Sciatic nerve (tissue), 2 donors: ENCODE data around the gene GTPBP1. TPM values are rescaled to one million over a fixed set of nuclear protein-coding genes. Genes with fewer than 3 reads are reported as not detected.

Experiments
- ATAC-seq: fragments of 200-7000 bp; cut with Tn5 transposase; one replicate; pipeline ENCODE4 v1.9.1; 2020; ENCODE audit warnings: mild to moderate bottlenecking, moderate library complexity
- DNase-seq: peaks from one replicate; pipeline ENCODE4 v3.0.0-alpha.2; 2020; ENCODE audit warnings: low spot score
- intact Hi-C: fragments of 100-400 bp; cut with DNase I; formaldehyde crosslinking; loops from one replicate; pipeline ENCODE4 v1.14.2; 2022
- total RNA-seq: library from RNA; stranded (reverse); fragmentation: NEBNext Ultra II Directional; extraction: Animal tissue kit (Norgen Biotek cat#: 25700); gene quantifications from one replicate; pipeline ENCODE4 v1.2.1, GENCODE V29; 2021
- donor health status: DM: no; HTN: no; CAD: no.
- donor health status: DM: no; HTN: no; CAD: no.

The GTPBP1 gene
- total RNA-seq, 1 donor from 2014 or later: 55.5 TPM

GRCh38 chr22:38735465-38736256 lies 29.9 kb downstream of the GTPBP1 start:
- intact Hi-C loops: no loop called here
- no peak for DNase-seq
- ATAC-seq: no peak

GRCh38 chr22:38736257-38736570 lies 30.5 kb downstream of the GTPBP1 start:
- ATAC-seq: no peak
- DNase-seq: no peak
- intact Hi-C loops: no loop called here

GRCh38 chr22:38737302-38738060 lies 31.7 kb downstream of the GTPBP1 start:
- intact Hi-C loops: no loop called here
- no peak for DNase-seq
- no peak for ATAC-seq

GRCh38 chr22:38738475-38739070 lies 32.8 kb downstream of the GTPBP1 start:
- DNase-seq (no peak), ATAC-seq (no peak)
- intact Hi-C loops: no loop called here

- no peak for DNase-seq
- no peak for ATAC-seq
- intact Hi-C loops: no loop called here
These were observed 33.7 kb downstream of the GTPBP1 start for GRCh38 chr22:38739300-38740055.

GRCh38 chr22:38740116-38740723 lies 34.5 kb downstream of the GTPBP1 start:
- DNase-seq (no peak), ATAC-seq (no peak)
- intact Hi-C loops: no loop called here

- no peak for DNase-seq
- no peak for ATAC-seq
- intact Hi-C loops: no loop called here
These were observed 35.0 kb downstream of the GTPBP1 start for GRCh38 chr22:38740754-38741153.

GRCh38 chr22:38741166-38741565 lies 35.4 kb downstream of the GTPBP1 start:
- intact Hi-C loops: no loop called here
- no peak for DNase-seq
- no peak for ATAC-seq

- ATAC-seq: no peak
- intact Hi-C loops: no loop called here
These were observed 35.8 kb downstream of the GTPBP1 start for GRCh38 chr22:38741576-38741975.

GRCh38 chr22:38742176-38742942 lies 36.6 kb downstream of the GTPBP1 start:
- ATAC-seq (no peak), DNase-seq (no peak)
- intact Hi-C loops: no loop called here

More at GRCh38 chr22:38741576-38741975, 35.8 kb downstream of the GTPBP1 start:
- DNase-seq: no peak

- no peak for DNase-seq
- no peak for ATAC-seq
- intact Hi-C loops: no loop called here
These were observed 39.2 kb downstream of the GTPBP1 start for GRCh38 chr22:38744981-38745380.

GRCh38 chr22:38745676-38746460 lies 40.1 kb downstream of the GTPBP1 start:
- ATAC-seq (no peak), DNase-seq (no peak)
- intact Hi-C loops: no loop called here

- no peak for ATAC-seq
- intact Hi-C loops: no loop called here
- DNase-seq: no peak
These were observed 42.9 kb downstream of the GTPBP1 start for GRCh38 chr22:38748487-38749136.

GRCh38 chr22:38750104-38750503 lies 44.4 kb downstream of the GTPBP1 start:
- ATAC-seq: no peak
- DNase-seq: no peak
- intact Hi-C loops: no loop called here

- DNase-seq (no peak), ATAC-seq (no peak)
- intact Hi-C loops: no loop called here
These were observed 44.9 kb downstream of the GTPBP1 start for GRCh38 chr22:38750638-38751037.

GRCh38 chr22:38751066-38751421 lies 45.3 kb downstream of the GTPBP1 start:
- intact Hi-C loops: no loop called here
- DNase-seq: no peak
- no peak for ATAC-seq
